Activated CD4-positive, alpha-beta T cell treated with anti-CD3 and anti-CD28 coated beads, Interleukin-2, amount 50 U/mL, for 48 hours (primary cell): ENCODE results near the gene RANBP9.
A peak's percentile ranks its signal among the peaks of the same experiment; 100 is the strongest.

Source experiments
- DNase-seq, 2 experiments: peaks; one replicate each; pipeline ENCODE4 v3.0.0-alpha.2; 2020

The RANBP9 gene

DNA sequence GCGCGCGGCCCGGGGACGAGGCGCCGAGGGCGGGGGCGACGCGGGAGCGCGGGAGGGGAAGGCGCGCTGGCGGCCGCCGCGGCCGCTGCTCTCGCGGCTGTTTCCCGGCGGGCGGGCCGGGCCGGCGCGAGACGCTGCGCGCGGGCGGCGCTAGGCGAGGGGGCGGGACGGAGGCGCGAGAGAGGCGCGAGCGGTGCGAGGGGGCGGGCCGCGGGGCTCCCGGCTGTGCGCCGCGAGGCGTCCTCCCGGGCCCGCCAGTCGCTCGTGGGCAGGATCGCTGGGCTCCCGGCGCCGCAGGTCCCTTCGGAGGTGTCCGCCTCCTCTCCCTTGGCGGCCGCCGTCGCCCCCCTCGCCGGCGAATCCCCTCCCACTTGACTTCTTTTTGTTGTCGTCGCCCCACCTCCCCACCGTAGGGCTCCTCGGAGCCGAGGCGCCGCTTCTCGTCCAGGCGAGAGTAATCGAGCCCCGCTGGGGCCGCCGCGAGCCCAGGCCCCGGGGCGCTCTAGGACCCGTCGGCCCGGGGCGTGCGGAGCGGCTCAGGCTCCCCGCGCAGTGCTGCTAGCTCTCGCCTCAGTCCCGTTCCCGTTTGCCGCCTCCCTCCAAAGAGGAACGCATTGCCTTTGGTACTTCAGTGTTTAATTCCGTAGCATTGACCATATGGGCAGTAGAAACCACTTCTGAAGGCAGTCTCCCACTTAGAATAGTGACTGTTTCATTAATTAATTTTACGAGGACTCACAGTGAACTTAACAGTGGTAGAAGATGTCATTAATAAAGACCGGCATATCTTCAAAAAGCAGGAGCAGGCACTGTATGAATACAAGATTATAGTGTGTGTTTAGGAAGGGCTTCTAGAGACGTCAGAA lies at the start of gene RANBP9:
Gene RANBP9, minus strand, starts transcription at position 103 of the 866 bp plus-strand sequence. CDS start 330 bp downstream, outside the sequence.
- DNase-seq, result peak; percentile 81 to 82

GRCh38 chr6:13760307-13761304 lies 49.0 kb upstream of the RANBP9 start:
- DNase-seq, result no peak

- no peak for DNase-seq
These were observed 47.4 kb upstream of the RANBP9 start for GRCh38 chr6:13759025-13759424.

- no peak for DNase-seq
These were observed 43.0 kb upstream of the RANBP9 start for GRCh38 chr6:13754644-13755043.

GRCh38 chr6:13743736-13744127 lies 32.1 kb upstream of the RANBP9 start:
- DNase-seq, result no peak

DNA sequence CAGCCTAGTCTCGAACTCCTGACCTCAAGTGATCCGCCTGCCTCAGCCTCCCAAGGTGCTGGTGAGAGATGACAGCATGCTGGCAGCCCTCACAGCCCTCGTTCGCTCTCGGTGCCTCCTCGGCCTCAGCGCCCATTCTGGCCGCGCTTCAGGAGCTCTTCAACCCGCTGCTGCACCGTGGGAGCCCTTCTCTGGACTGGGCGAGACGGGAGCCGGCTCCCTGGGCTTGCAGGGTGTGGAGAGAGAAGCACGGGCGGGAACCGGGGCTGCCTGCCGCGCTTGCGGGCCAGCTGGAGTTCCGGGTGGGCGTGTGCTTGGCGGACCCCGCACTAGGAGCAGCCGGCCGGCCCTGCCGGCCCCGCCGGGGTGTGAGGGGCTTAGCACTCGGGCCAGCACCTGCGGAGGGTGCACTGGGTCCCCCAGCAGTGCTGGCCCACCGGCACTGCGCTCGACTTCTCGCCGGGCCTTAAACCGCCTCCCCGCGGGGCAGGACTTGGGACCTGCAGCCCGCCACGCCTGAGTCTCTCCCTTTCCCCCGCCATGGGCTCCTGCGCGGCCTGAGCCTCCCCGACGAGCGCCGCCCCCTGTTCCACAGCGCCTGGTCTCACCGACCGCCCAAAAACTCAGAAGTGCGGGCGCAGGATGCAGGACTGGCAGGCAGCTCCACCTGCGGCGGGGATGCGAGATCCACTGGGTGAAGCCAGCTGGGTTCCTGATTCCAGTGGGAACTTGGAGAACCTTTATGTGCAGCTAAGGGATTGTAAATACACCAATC lies 31.5 kb upstream of the RANBP9 start:
- no peak for DNase-seq

DNA sequence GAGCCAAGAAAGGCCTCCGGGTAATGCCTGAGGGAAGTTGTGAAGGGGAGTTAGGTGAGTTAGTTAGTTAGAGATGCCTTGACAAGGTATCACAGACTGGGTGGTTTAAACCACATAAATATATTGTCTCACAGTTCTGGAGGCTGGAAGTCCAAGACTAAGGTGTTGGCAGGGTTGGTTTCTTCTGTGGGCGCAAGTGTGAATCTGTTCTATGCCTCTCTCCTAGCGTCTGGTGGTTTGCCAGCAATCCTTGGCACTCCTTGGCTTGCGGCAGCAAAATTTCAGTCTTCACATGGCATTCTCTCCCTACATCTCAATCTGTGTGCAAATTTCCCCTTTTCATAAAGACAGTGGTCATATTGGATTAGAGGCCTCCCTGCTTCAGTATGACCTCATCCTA lies 29.7 kb upstream of the RANBP9 start:
- no peak for DNase-seq

- DNase-seq, result no peak
These were observed 23.4 kb upstream of the RANBP9 start for GRCh38 chr6:13735031-13735430.

DNA sequence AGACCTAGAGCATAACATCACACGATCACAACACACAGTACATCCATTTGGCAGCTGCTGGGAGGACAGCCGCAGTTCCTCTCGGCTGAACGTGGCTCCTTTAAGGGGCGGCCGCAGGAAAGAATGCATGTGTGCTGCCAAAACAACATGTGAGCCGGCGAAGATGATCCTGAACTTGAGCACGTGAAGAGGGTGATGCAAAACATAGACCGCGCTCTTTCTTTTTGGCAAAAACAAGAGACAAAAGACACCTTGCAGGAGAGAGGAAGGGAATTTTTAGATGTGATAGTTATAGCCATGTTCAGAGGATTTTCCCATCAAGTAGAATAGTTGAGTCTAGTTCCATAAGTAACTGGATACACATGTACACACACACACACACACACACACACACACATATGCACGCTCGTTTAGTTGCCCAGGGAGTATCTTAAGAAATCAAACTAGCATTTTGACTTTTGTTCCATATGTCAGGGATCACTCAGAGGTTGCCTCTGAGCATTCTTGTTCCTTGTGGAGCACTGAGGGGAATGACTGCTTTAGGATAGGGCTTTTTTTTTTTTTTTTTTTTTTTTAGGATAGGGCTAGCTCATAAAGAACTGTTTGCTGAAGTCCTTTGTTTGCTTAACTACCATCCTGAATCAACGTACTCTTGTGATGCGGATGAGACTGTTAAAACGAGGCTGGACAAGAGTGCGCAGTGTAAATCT lies 21.7 kb upstream of the RANBP9 start:
- DNase-seq, result no peak

DNA sequence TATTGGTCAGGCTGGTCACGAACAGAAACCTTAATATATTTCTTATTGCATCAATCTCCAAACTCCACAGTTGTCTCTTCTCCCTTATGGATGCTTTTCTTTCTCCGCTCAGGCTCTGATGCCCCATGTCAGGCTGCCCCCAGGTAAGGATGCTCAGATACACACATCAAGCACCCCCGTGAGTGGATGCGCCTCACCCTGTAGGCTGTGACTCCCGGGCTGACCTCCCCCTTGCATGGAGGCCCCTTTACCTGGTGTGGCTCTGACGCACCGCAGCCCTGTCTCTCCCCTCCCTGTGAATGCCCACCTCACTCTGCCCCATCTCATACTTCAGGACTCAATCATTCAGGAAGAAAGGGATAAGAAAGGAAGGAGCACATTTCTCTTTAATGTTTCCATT lies 19.1 kb upstream of the RANBP9 start:
- no peak for DNase-seq

- DNase-seq, result no peak
These were observed 18.3 kb upstream of the RANBP9 start for GRCh38 chr6:13729891-13730290.

DNA sequence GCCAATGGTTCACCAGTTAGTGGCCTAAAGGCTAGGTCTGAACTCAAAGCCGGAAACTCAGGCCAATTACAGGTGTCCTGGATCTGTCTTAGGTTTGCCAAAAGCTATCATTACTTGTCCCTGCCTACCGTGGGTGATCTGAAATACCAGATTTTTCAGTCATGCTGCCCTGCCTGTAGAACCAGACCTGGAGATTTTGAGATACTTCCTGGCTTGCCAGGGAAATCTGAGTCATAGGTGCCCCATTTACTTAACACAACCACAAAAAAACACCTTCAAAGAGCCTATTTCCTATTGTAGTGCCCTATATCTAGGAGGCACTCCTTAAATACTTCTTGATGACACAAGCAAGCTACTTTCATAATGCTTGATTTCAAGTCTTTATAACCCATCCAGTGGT lies 13.9 kb upstream of the RANBP9 start:
- peak in 1 of 2 experiments; percentile 32 for DNase-seq

GRCh38 chr6:13725052-13725451 lies 13.4 kb upstream of the RANBP9 start:
- DNase-seq, result no peak

DNA sequence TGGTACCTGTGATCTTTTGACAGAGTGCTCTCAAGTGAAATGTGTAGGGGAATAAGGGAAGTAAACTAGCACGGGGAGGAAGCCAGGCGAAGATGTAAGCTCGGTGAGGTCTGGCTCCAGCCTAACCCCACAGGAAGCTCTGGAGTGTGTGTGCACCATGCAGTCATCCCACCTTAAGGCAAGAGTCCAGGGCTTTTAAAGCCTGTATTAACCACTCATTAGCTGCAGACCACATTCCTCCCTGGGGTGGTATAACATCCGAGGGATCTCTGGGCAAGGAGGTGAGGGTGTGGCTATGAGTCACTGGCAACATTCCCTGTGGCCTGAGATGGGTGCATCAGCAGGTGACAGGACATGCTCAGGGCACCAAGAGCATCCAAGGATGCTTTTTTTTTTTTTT lies 12.5 kb upstream of the RANBP9 start:
- no peak for DNase-seq

GRCh38 chr6:13722880-13723279 lies 11.2 kb upstream of the RANBP9 start:
- DNase-seq, result no peak

- no peak for DNase-seq
These were observed 6.5 kb upstream of the RANBP9 start for GRCh38 chr6:13718123-13718458.

GRCh38 chr6:13716955-13717295 lies 5.3 kb upstream of the RANBP9 start:
- DNase-seq, result no peak

GRCh38 chr6:13716225-13716954 lies 4.8 kb upstream of the RANBP9 start:
- no peak for DNase-seq

DNA sequence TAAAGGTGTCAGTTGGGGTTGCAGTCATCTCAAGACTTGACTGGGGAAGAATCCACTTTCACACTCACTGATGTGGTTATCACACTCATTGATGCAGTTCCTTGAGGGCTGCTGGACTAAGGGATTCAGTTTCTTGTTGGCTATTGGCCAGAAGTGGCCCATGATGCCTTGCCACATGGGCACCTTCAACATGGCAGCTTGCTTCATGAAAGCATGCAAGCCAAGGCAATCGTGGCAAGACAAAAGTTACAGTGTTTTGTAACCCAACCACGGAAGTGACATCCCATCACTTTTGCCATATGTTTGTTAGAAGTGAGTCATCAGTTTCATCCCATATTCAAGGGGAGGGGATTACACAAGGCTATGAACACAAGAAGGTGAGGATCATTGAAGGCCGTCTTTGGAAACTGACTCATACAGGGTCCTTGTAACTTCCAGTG lies 3.8 kb upstream of the RANBP9 start:
- peak; percentile 41 to 52 for DNase-seq

GRCh38 chr6:13712599-13712898 lies 914 bp upstream of the RANBP9 start:
- DNase-seq, result no peak

DNA sequence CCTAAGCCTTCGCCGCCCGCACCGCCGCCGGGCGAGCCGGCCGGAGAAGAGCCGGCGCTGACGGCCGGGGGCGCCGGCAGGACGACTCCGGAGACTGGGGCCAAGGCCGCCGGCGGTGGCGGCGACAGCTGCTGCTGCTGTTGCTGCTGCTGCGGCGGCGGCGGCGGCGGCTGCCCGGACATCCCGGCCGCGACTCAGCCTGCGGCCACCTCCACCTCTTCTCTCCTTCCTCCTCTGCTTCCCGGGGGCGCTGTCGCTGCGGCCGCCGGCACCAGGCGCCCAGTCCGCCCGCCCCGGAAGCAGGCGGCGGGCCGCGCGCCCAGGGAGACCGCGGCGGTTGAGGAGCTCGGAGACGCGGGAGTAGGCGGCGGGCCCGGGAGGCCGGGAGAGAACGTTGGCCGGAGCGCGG lies 307 bp downstream of the RANBP9 start:
- peak in 1 of 2 experiments; percentile 64 for DNase-seq
